ENCODE data around the gene TRIM9. TPM values are rescaled to one million over a fixed set of nuclear protein-coding genes. Genes with fewer than 3 reads are reported as not detected.

Gene TRIM9
- polyA plus RNA-seq, 1 experiment = 0.06 TPM

GRCh38 chr14:50926851-50927386 lies 168.0 kb downstream of the TRIM9 start:
- no peaks in the 10 kb centered on the region for H3K9me3 ChIP-seq (ENCODE audit: control insufficient read depth, insufficient read depth, low read length)
- no peak overlapping the region for H3K27ac ChIP-seq (ENCODE audit: low read depth, low read length)
- no peaks in the 10 kb centered on the region for H3K27me3 ChIP-seq (ENCODE audit: control insufficient read depth, insufficient read depth, low read length)
- no peak for TF ChIP-seq CTCF (IDR thresholded peaks at IDR 0.05; ENCODE audit: low read depth, low read length)
- no peak for DNase-seq (ENCODE audit: low read depth, low spot score)
- ChIA-PET CTCF (no interaction called here), POLR2A (no interaction called here)
- H3K4me3 ChIP-seq (ENCODE audit: low read depth, low read length) = no peak overlapping the region

Other genes with a start within 250 kb of the TRIM9 start
- 0.32 TPM in 2 replicates for gene ABHD12B, start 223.1 kb downstream of the TRIM9 start, polyA plus RNA-seq (2011; rRNA removed)
- 57.8 and 60.4 TPM in 2 replicates for gene PYGL, start 150.6 kb downstream of the TRIM9 start, polyA plus RNA-seq (2011; rRNA removed)
- 19.9 and 29.5 TPM in 2 replicates for gene TMX1, start 145.1 kb upstream of the TRIM9 start, polyA plus RNA-seq (2011; rRNA removed)

Measured in AG04450 (cell line).